ENCODE measurements around the gene NEK2. TPM values are rescaled to one million over a fixed set of nuclear protein-coding genes. Genes with fewer than 3 reads are reported as not detected.

The NEK2 gene
- total and polyA plus RNA-seq, 2 of the 13 experiments (the other 11 are each of a cell fraction or from before 2014, with no cell fraction given) = 10.9 to 40.8 TPM

DNA sequence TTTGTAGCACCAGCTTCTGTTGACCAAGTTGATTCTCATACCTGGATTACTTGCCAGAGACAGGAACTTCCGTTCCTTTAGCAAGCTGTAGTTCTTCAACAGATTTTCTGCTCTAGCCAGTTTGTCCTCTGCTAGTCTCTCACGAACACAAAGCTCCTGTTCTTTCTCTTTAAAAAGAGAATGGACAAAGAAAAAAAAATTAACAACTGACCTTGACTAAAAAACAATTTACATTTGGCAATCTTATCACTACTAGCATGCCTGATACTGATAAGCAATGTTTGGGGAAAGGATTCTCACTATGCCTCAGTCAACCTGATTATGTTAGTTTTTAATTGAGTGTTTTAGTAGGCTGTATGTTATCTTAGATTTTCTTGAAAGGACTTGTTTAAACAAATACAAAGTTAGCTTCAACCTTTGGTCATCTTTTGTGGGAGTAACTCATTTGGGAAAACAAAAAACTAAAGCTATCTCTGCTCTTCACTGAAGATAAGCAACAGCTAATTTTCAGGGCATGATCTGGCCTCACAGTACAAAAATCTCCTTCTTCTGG lies 8.3 kb downstream of the NEK2 start (continued):
- TF ChIP-seq MXD1 (CRISPR knock-in tag; IDR thresholded peaks at IDR 0.05) (no peak), NPAS2 (CRISPR knock-in tag; IDR thresholded peaks at IDR 0.05; ENCODE audit: borderline replicate concordance) (no peak), ZNF773 (CRISPR knock-in tag; IDR thresholded peaks at IDR 0.05; ENCODE audit: borderline replicate concordance) (no peak), REXO4 (CRISPR knock-in tag; IDR thresholded peaks at IDR 0.05; ENCODE audit: borderline replicate concordance) (no peak), ZBTB7B (CRISPR knock-in tag; IDR thresholded peaks at IDR 0.05) (no peak), PRMT3 (CRISPR knock-in tag; IDR thresholded peaks at IDR 0.05; ENCODE audit: borderline replicate concordance, low read depth) (no peak), TARDBP (CRISPR knock-in tag; IDR thresholded peaks at IDR 0.05) (peak; percentile 89), CCDC6 (CRISPR knock-in tag; IDR thresholded peaks at IDR 0.05) (0 out of 2 replicates have a peak, but pooled peaks have one; percentile 38), SMAD9 (CRISPR knock-in tag; IDR thresholded peaks at IDR 0.05) (no peak), ZNF629 (CRISPR knock-in tag; conservative IDR thresholded peaks at IDR 0.05) (peak; percentile 42; the same call in 1 of the 2 replicates), IKZF5 (CRISPR knock-in tag; IDR thresholded peaks at IDR 0.05) (peak; percentile 57; the same call in 1 of the 2 replicates), ZNF766 (CRISPR knock-in tag; IDR thresholded peaks at IDR 0.05; ENCODE audit: borderline replicate concordance) (no peak), MXI1 (IDR thresholded peaks at IDR 0.05; ENCODE audit: borderline replicate concordance, low read depth, low read length) (no peak), ZNF562 (CRISPR knock-in tag; IDR thresholded peaks at IDR 0.05; ENCODE audit: borderline replicate concordance) (no peak), NFYB (CRISPR knock-in tag; IDR thresholded peaks at IDR 0.05) (no peak)
- TF ChIP-seq, protein P1, sequence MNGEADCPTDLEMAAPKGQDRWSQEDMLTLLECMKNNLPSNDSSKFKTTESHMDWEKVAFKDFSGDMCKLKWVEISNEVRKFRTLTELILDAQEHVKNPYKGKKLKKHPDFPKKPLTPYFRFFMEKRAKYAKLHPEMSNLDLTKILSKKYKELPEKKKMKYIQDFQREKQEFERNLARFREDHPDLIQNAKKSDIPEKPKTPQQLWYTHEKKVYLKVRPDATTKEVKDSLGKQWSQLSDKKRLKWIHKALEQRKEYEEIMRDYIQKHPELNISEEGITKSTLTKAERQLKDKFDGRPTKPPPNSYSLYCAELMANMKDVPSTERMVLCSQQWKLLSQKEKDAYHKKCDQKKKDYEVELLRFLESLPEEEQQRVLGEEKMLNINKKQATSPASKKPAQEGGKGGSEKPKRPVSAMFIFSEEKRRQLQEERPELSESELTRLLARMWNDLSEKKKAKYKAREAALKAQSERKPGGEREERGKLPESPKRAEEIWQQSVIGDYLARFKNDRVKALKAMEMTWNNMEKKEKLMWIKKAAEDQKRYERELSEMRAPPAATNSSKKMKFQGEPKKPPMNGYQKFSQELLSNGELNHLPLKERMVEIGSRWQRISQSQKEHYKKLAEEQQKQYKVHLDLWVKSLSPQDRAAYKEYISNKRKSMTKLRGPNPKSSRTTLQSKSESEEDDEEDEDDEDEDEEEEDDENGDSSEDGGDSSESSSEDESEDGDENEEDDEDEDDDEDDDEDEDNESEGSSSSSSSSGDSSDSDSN (CRISPR knock-in tag; IDR thresholded peaks at IDR 0.05) = no peak
- TF ChIP-seq, protein P2, sequence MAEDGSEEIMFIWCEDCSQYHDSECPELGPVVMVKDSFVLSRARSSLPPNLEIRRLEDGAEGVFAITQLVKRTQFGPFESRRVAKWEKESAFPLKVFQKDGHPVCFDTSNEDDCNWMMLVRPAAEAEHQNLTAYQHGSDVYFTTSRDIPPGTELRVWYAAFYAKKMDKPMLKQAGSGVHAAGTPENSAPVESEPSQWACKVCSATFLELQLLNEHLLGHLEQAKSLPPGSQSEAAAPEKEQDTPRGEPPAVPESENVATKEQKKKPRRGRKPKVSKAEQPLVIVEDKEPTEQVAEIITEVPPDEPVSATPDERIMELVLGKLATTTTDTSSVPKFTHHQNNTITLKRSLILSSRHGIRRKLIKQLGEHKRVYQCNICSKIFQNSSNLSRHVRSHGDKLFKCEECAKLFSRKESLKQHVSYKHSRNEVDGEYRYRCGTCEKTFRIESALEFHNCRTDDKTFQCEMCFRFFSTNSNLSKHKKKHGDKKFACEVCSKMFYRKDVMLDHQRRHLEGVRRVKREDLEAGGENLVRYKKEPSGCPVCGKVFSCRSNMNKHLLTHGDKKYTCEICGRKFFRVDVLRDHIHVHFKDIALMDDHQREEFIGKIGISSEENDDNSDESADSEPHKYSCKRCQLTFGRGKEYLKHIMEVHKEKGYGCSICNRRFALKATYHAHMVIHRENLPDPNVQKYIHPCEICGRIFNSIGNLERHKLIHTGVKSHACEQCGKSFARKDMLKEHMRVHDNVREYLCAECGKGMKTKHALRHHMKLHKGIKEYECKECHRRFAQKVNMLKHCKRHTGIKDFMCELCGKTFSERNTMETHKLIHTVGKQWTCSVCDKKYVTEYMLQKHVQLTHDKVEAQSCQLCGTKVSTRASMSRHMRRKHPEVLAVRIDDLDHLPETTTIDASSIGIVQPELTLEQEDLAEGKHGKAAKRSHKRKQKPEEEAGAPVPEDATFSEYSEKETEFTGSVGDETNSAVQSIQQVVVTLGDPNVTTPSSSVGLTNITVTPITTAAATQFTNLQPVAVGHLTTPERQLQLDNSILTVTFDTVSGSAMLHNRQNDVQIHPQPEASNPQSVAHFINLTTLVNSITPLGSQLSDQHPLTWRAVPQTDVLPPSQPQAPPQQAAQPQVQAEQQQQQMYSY (CRISPR knock-in tag; IDR thresholded peaks at IDR 0.05) = no peak

Data from HepG2 (cell line).